Pancreas (tissue), 10 donors: Measurements from ENCODE around the gene ZBTB20. TPM values are rescaled to one million over a fixed set of nuclear protein-coding genes. Genes with fewer than 3 reads are reported as not detected.

Experiments
- ATAC-seq, 4 donors: fragments of 200-7000 bp; cut with Tn5 transposase; one replicate each; pipeline versions ENCODE4 v1.8.0 to v1.9.1; 2020; ENCODE audit warnings: mild to moderate bottlenecking in 4 of 4, moderate library complexity in 4 of 4
- DNase-seq, 6 donors: peaks; one replicate each; pipeline ENCODE4 v3.0.0-alpha.2; 2020
- FAIRE-seq: peaks from 2 replicates; lab custom pipeline; 2012; peaks lifted over from hg19 to GRCh38; lab: Jason Lieb, UNC
- H3K27ac ChIP-seq, 4 donors: fragments of 200-600 bp; sonication (generic); 1 replicate in 3 of 4; 2 replicates in 1 of 4; pipeline versions ENCODE4 v1.5.0 to v1.8.0; 2020
- H3K27me3 ChIP-seq, 4 donors: fragments of 200-600 bp; one replicate each; pipeline ENCODE4 v1.8.0; 2021
- H3K36me3 ChIP-seq, 3 donors: fragments of 200-600 bp; sonication (generic) in 1 of 3; one replicate each; pipeline versions ENCODE4 v1.5.0 to v1.8.0; 2020 to 2021
- H3K4me1 ChIP-seq, 3 donors: fragments of 200-600 bp; one replicate each; pipeline ENCODE4 v1.8.0; 2021
- H3K4me3 ChIP-seq, 4 donors: fragments of 200-600 bp; sonication (generic) in 2 of 4; one replicate each; pipeline versions ENCODE4 v1.5.0 to v1.8.0; 2020 to 2021
- H3K9me3 ChIP-seq, 4 donors: fragments of 200-600 bp; one replicate each; pipeline ENCODE4 v1.8.0; 2021
- CTCF ChIP-seq, 4 donors: fragments of 200-600 bp; sonication (generic) in 3 of 4; IDR thresholded peaks; one replicate each; pipeline versions ENCODE4 v1.5.0 to v1.8.0; 2021; ENCODE audit warnings: antibody characterized with exemption in 4 of 4
- WGBS, 2 donors: extraction: QIAGEN DNeasy Blood & Tissue Kit; methylation state at CpG; one replicate each; pipeline ENCODE4 v1.1.7; 2013; 5-methylcytosine and 5-hydroxymethylcytosine counted together
- intact Hi-C, 3 donors: fragments of 100-400 bp; cut with DNase I; formaldehyde crosslinking; loops; one replicate each; pipeline versions ENCODE4 v1.11.1 to v1.14.2; 2022
- polyA plus RNA-seq, 2 donors: library from polyadenylated mRNA; stranded (reverse); fragments of 200-250 nt; gene quantifications; one replicate each; pipeline ENCODE4 v1.2.3, GENCODE V29; 2013
- total RNA-seq, 6 donors: library from RNA; stranded (reverse); fragmentation: NEBNext Ultra II Directional in 4 of 6; extraction: Animal tissue kit (Norgen Biotek cat#: 25700) in 4 of 6; gene quantifications; one replicate each; pipeline versions ENCODE4 v1.2.1 to v1.2.4, GENCODE V29; 2021 to 2023
- donor health status: healthy with polysubstance abuse.
- donor health status: DM: no; HTN: no; CAD: no; lungs with moderate emphysema.
- donor health status: DM: no; HTN: no; CAD: no.
- donor health status: control.
- donor health status: control.
- donor health status: Bipolar disorder and iron deficiency.
- donor health status: DM: yes; HTN: yes; CAD: no.
- donor health status: DM: no; HTN: no; CAD: no.
- donor health status: DM: no; HTN: no; CAD: no.
- donor health status: DM: yes; HTN: yes; CAD: no.

The ZBTB20 gene
- total and polyA plus RNA-seq, 8 donors, result 1.3 to 81.5 (median 43.7) TPM

GRCh38 chr3:115052906-115053305 lies 94.2 kb downstream of the ZBTB20 start:
- Histone ChIP-seq H3K9me3 (no peaks in the 10 kb centered on the region), H3K36me3 (no peaks in the 10 kb centered on the region), H3K4me3 (no peak overlapping the region), H3K4me1 (no peaks in the 10 kb centered on the region), H3K27me3 (no peaks in the 10 kb centered on the region), H3K27ac (no peak overlapping the region)
- FAIRE-seq (no peak), DNase-seq (no peak), ATAC-seq (no peak)
- intact Hi-C loops, result no loop called here
- WGBS, 2 donors, result 69 to 76% methylated on average over 3 of the region's 3 CpGs
- TF ChIP-seq CTCF (IDR thresholded peaks at IDR 0.05), result no peak

GRCh38 chr3:115042351-115042750 lies 104.7 kb downstream of the ZBTB20 start:
- ATAC-seq (no peak), FAIRE-seq (peak; percentile 45), DNase-seq (no peak)
- WGBS, 2 donors, result 66 to 74% methylated on average over 3 of the region's 3 CpGs
- H3K4me3 ChIP-seq, result no peak overlapping the region
- TF ChIP-seq CTCF (IDR thresholded peaks at IDR 0.05), result no peak
- H3K27me3 ChIP-seq, result no peaks in the 10 kb centered on the region
- intact Hi-C loops, result no loop called here
- H3K27ac ChIP-seq, result no peak overlapping the region
- peaks cover 0 to 5% (median 0%) of the 10 kb centered on the region in 3 donors for H3K4me1 ChIP-seq
- H3K9me3 ChIP-seq, result no peaks in the 10 kb centered on the region
- H3K36me3 ChIP-seq, result no peaks in the 10 kb centered on the region

GRCh38 chr3:115040673-115041286 lies 106.3 kb downstream of the ZBTB20 start:
- Histone ChIP-seq H3K27ac (no peak overlapping the region), H3K4me3 (no peak overlapping the region), H3K36me3 (no peaks in the 10 kb centered on the region), H3K9me3 (no peaks in the 10 kb centered on the region), H3K27me3 (no peaks in the 10 kb centered on the region), H3K4me1 (peaks cover 0 to 5% (median 0%) of the 10 kb centered on the region in 3 donors)
- intact Hi-C loops, result no loop called here
- DNase-seq, result peak in 2 of 6 donors; percentile 14 to 22
- TF ChIP-seq CTCF (IDR thresholded peaks at IDR 0.05), result peak; percentile 6 to 33 (median 28)
- WGBS, 2 donors, result 43 to 53% methylated on average over 4 of the region's 4 CpGs
- peak in 3 of 4 donors; percentile 70 to 76 (median 75) for ATAC-seq
- peak; percentile 57 for FAIRE-seq

GRCh38 chr3:115040246-115040645 lies 106.8 kb downstream of the ZBTB20 start:
- Histone ChIP-seq H3K9me3 (no peaks in the 10 kb centered on the region), H3K36me3 (no peaks in the 10 kb centered on the region), H3K27ac (no peak overlapping the region), H3K4me1 (peaks cover 0 to 5% (median 0%) of the 10 kb centered on the region in 3 donors), H3K27me3 (no peaks in the 10 kb centered on the region), H3K4me3 (no peak overlapping the region)
- ATAC-seq (no peak), DNase-seq (no peak), FAIRE-seq (no peak)
- TF ChIP-seq CTCF (IDR thresholded peaks at IDR 0.05), result no peak
- intact Hi-C loops, result no loop called here

- no peak for FAIRE-seq
- no peak for TF ChIP-seq CTCF (IDR thresholded peaks at IDR 0.05)
- no peaks in the 10 kb centered on the region for H3K27me3 ChIP-seq
- WGBS, 2 donors, result 88% methylated on average over 1 of the region's 1 CpG
- H3K4me1 ChIP-seq, result peaks cover 0 to 5% (median 0%) of the 10 kb centered on the region in 3 donors
- no peak for ATAC-seq
- no peaks in the 10 kb centered on the region for H3K36me3 ChIP-seq
- H3K9me3 ChIP-seq, result no peaks in the 10 kb centered on the region
- H3K4me3 ChIP-seq, result no peak overlapping the region
- no peak for DNase-seq
- intact Hi-C loops, result no loop called here
- H3K27ac ChIP-seq, result no peak overlapping the region
These were observed 108.3 kb downstream of the ZBTB20 start for GRCh38 chr3:115038817-115039216.
